NT2/D1 (cell line): Measurements from ENCODE around the gene FAM9B.
"Not testable (repeated sequence)": the region's sequence is repeated elsewhere in the genome, so short reads cannot be mapped to it uniquely, and the experiment has no call there.

Source experiments
- SUZ12 ChIP-seq: IDR thresholded peaks from 2 replicates; pipeline ENCODE4 v1.6.1; 2011; ENCODE audit not compliant: insufficient read length, insufficient read depth; ENCODE audit errors: extremely low read depth
- ZNF274 ChIP-seq: IDR thresholded peaks from 2 replicates; pipeline ENCODE4 v1.6.1; 2011; ENCODE audit warnings: mild to moderate bottlenecking, low read depth, low read length

DNA sequence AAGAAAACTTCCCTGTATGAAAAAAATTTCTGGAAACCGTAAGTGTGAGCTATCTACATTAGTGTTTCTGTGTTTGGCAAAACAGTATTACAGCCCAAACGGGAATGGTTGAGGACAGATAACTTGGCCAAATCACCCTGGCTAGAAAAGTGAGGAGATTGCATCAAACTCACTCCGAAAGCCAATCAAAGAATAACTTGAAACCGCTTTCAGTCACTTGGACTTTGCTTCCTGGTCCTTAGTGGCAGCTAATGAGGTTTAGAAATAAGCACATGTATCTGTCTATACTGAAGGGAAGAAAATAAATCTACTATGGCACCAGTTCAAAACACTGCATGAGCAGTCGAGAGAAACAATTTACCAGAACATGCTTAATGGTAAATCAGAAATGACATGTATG is 15.6 kb downstream of the FAM9B start:
- TF ChIP-seq SUZ12, ZNF274: not testable (repeated sequence)
